Measurements from ENCODE around the gene SEPTIN5. TPM values are rescaled to one million over a fixed set of nuclear protein-coding genes. Genes with fewer than 3 reads are reported as not detected.

Gene SEPTIN5
- total and polyA plus RNA-seq, 9 of the 15 experiments (the other 6 are each of a cell fraction or from before 2014, with no cell fraction given): 0.03 to 195 (median 119) TPM

DNA sequence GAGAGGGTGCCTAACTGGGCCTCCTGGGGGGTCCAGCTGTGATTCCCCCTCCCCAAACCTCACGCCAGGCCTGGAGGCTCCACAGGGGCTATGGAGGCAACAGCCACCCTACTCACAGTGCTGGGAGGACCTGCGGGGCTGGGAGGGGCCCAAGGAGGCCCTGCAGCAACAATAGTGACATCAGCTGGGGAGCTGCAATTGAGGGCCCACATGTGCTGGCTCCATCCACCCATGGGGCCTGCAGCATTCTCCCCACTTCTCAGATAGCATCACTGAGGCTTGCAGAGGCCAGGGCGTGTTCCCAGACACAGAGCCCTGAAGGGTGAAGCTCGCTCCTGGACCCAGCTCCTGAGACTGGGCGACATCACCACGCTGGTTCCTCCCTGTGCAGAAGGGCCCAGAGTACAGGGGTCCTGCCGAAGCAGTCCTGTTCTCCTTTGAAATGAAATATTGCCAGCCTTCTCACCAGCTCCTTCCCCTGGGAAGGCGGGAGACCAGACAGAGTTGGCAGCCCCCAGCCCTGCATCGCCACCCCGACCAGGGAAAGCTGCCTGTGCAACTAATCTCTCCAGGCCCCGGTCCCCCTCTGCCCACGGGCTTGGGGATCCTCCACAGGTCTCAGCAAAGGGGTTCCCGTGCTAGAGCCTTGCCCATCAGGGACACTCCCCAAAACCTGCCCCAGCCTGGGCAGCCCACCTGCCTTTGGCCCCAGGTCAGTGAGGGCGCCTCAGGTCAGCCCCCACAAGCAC is 37.4 kb downstream of the SEPTIN5 start (continued):
- TF ChIP-seq, protein P1, sequence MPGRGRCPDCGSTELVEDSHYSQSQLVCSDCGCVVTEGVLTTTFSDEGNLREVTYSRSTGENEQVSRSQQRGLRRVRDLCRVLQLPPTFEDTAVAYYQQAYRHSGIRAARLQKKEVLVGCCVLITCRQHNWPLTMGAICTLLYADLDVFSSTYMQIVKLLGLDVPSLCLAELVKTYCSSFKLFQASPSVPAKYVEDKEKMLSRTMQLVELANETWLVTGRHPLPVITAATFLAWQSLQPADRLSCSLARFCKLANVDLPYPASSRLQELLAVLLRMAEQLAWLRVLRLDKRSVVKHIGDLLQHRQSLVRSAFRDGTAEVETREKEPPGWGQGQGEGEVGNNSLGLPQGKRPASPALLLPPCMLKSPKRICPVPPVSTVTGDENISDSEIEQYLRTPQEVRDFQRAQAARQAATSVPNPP (IDR thresholded peaks at IDR 0.05; ENCODE audit: borderline replicate concordance, insufficient read depth, insufficient read length): no peak
- TF ChIP-seq SRSF3 (IDR thresholded peaks at IDR 0.05; ENCODE audit: insufficient read depth, low read length) (0 out of 2 replicates have a peak, but pooled peaks have one; percentile 59), TAF15 (IDR thresholded peaks at IDR 0.05; ENCODE audit: low read depth, low read length) (0 out of 2 replicates have a peak, but pooled peaks have one; percentile 68), BCOR (IDR thresholded peaks at IDR 0.05) (peak; percentile 77), CBX1 (IDR thresholded peaks at IDR 0.05; ENCODE audit: low read depth) (peak; percentile 65), NR4A1 (CRISPR knock-in tag; IDR thresholded peaks at IDR 0.05) (0 out of 2 replicates have a peak, but pooled peaks have one; percentile 30), NR4A1 (tag; IDR thresholded peaks at IDR 0.05) (no peak), ARID2 (IDR thresholded peaks at IDR 0.05) (no peak), ZNF76 (CRISPR knock-in tag; IDR thresholded peaks at IDR 0.05; ENCODE audit: borderline replicate concordance) (0 out of 2 replicates have a peak, but pooled peaks have one; percentile 43), MCM7 (IDR thresholded peaks at IDR 0.05) (no peak), ZNF324 (CRISPR knock-in tag; IDR thresholded peaks at IDR 0.05) (no peak)
